ENCODE data around the gene ZNF91. TPM values are rescaled to one million over a fixed set of nuclear protein-coding genes. Genes with fewer than 3 reads are reported as not detected.
"Not testable (repeated sequence)": the region's sequence is repeated elsewhere in the genome, so short reads cannot be mapped to it uniquely, and the experiment has no call there.

ZNF91 gene
- total and polyA plus RNA-seq, 9 of the 15 experiments (the other 6 are each of a cell fraction or from before 2014, with no cell fraction given), result 1.0 to 6.7 (median 3.2) TPM

DNA sequence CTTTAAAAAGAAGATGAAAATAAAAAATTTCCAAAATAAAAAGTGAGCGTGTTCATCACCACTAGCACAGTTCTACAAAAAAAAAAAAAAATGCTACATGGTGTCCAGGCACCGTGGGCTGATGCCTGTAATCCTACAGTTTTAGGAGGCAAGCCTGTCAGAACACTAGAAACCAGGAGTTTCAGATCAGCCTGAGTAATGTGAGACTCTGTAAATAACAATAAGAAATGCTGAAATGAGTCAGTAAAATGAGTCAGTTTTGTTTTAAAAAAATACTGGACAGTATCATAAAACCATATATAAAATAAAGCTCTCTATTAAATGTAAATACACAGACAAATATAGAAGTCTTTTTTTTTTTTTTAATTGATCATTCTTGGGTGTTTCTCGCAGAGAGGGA lies 30.0 kb downstream of the ZNF91 start (continued):
- TF ChIP-seq PTRF (tag; IDR thresholded peaks at IDR 0.05) (no peak), NCOA6 (IDR thresholded peaks at IDR 0.05) (no peak), HNRNPL (IDR thresholded peaks at IDR 0.05; ENCODE audit: low read depth, low read length) (no peak), SRSF7 (optimal IDR thresholded peaks at IDR 0.05; ENCODE audit: low read depth, low read length) (no peak)

- H3K9me1 ChIP-seq (ENCODE audit: control insufficient read depth, insufficient read depth, low read length); H3K4me2 ChIP-seq (ENCODE audit: insufficient read depth, low read length); DNase-seq (ENCODE audit: extremely low read depth in 1 of 4, low spot score in 3 of 4); H3K36me3 ChIP-seq (ENCODE audit: control insufficient read depth, insufficient read depth, low read length); H3K27me3 ChIP-seq (ENCODE audit: control insufficient read depth in 2 of 2, insufficient read depth in 2 of 2, low read length in 2 of 2); intact Hi-C loops (cut with micrococcal nuclease); H4K20me1 ChIP-seq (replicated peaks; ENCODE audit: control insufficient read depth, insufficient read depth, low read length); FAIRE-seq; H3K4me1 ChIP-seq (replicated peaks in 1 of 2; ENCODE audit: control insufficient read depth in 2 of 2, insufficient read depth in 2 of 2, low read length in 2 of 2); ATAC-seq; BruUV-seq (replicated peaks); H3K9me3 ChIP-seq (replicated peaks; ENCODE audit: control insufficient read depth, insufficient read depth, low read depth, low read length); H3K27ac ChIP-seq (ENCODE audit: extremely low read depth, low read depth, low read length); H3K9ac ChIP-seq (ENCODE audit: insufficient read depth in 1 of 2, low read depth in 2 of 2, low read length in 2 of 2); CTCF ChIA-PET (ENCODE audit: low intra/inter-chr PET ratio); H3K4me3 ChIP-seq; POLR2A ChIA-PET; in situ Hi-C loops (cut with MboI); H2AFZ ChIP-seq (ENCODE audit: low read depth, low read length); H3K79me2 ChIP-seq (ENCODE audit: control insufficient read depth, insufficient read depth, low read length): not testable (repeated sequence)
- no CpG with 5 or more reads among the region's 1 CpG for WGBS (ENCODE audit: insufficient coverage, low coverage, missing lambda C conversion rate)
Measured at GRCh38 chr19:23361843-23362242, 33.4 kb downstream of the ZNF91 start.

GRCh38 chr19:23351806-23352205 lies 43.5 kb downstream of the ZNF91 start:
- Histone ChIP-seq H3K27ac (ENCODE audit: extremely low read depth, low read depth, low read length) (no peak overlapping the region), H3K9me1 (ENCODE audit: control insufficient read depth, insufficient read depth, low read length) (no peaks in the 10 kb centered on the region), H3K79me2 (ENCODE audit: control insufficient read depth, insufficient read depth, low read length) (no peaks in the 10 kb centered on the region), H3K4me3 (no peak overlapping the region), H2AFZ (ENCODE audit: low read depth, low read length) (no peak overlapping the region), H4K20me1 (replicated peaks; ENCODE audit: control insufficient read depth, insufficient read depth, low read length) (no peaks in the 10 kb centered on the region), H3K4me1 (replicated peaks in 1 of 2; ENCODE audit: control insufficient read depth in 2 of 2, insufficient read depth in 2 of 2, low read length in 2 of 2) (no peaks in the 10 kb centered on the region), H3K27me3 (ENCODE audit: control insufficient read depth in 2 of 2, insufficient read depth in 2 of 2, low read length in 2 of 2) (no peaks in the 10 kb centered on the region), H3K9ac (ENCODE audit: insufficient read depth in 1 of 2, low read depth in 2 of 2, low read length in 2 of 2) (no peak overlapping the region), H3K4me2 (ENCODE audit: insufficient read depth, low read length) (no peak overlapping the region), H3K9me3 (replicated peaks; ENCODE audit: control insufficient read depth, insufficient read depth, low read depth, low read length) (no peaks in the 10 kb centered on the region; the same call in 1 of the 2 replicates), H3K36me3 (ENCODE audit: control insufficient read depth, insufficient read depth, low read length) (no peaks in the 10 kb centered on the region)
- ChIA-PET CTCF (ENCODE audit: low intra/inter-chr PET ratio) (no interaction called here), POLR2A (no interaction called here)
- intact Hi-C loops (cut with micrococcal nuclease), result no loop called here
- no peak for DNase-seq (ENCODE audit: extremely low read depth in 1 of 4, low spot score in 3 of 4)
- WGBS (ENCODE audit: insufficient coverage, low coverage, missing lambda C conversion rate), result 0% methylated on average over 4 of the region's 4 CpGs
- in situ Hi-C loops (cut with MboI), result no loop called here
- TF ChIP-seq THRAP3 (IDR thresholded peaks at IDR 0.05; ENCODE audit: borderline replicate concordance), result no peak
- no peak for TF ChIP-seq ZNF41 (CRISPR knock-in tag; conservative IDR thresholded peaks at IDR 0.05)
- no peak for TF ChIP-seq CAMTA2 (CRISPR knock-in tag; conservative IDR thresholded peaks at IDR 0.05)
- no peak for TF ChIP-seq RNF2 (IDR thresholded peaks at IDR 0.05)
- TF ChIP-seq MTF1 (CRISPR knock-in tag; IDR thresholded peaks at IDR 0.05; ENCODE audit: borderline replicate concordance), result no peak
- TF ChIP-seq MNT (conservative IDR thresholded peaks at IDR 0.05), result no peak
- no peak for ATAC-seq
- BruUV-seq (replicated peaks), result no TSS peak
- FAIRE-seq, result no peak

Data from K562 (cell line).